ENCODE measurements around the gene JCHAIN. TPM values are rescaled to one million over a fixed set of nuclear protein-coding genes. Genes with fewer than 3 reads are reported as not detected.

Gene JCHAIN
- total RNA-seq, result not detected in 2 replicates

GRCh38 chr4:70666369-70666768, at the start of gene JCHAIN:
TSS of gene JCHAIN (minus strand) at chr4:70666508. CDS start at chr4:70666490, 18 bp downstream.

GRCh38 chr4:70687821-70688794, 21.8 kb upstream of the JCHAIN start, which contains the start of gene UTP3:
TSS of gene UTP3 (plus strand) at chr4:70688532. CDS start at chr4:70688678, 146 bp downstream.

GRCh38 chr4:70628444-70628843, 37.9 kb downstream of the JCHAIN start, which contains the start of gene ENAM:
TSS of gene ENAM (plus strand) at chr4:70628744. CDS start at chr4:70629501, 757 bp downstream.

Other genes with a start within 250 kb of the JCHAIN start
- not detected in 2 replicates for gene MUC7, start 194.3 kb downstream of the JCHAIN start, total RNA-seq
- 0.15 and 0.23 TPM in 2 replicates for gene AMTN, start 147.9 kb downstream of the JCHAIN start, total RNA-seq
- gene AMBN, start 74.3 kb downstream of the JCHAIN start, total RNA-seq, result not detected in 2 replicates
- not detected in 2 replicates for gene ENAM, start 37.8 kb downstream of the JCHAIN start, total RNA-seq
- gene UTP3, start 22.0 kb upstream of the JCHAIN start, total RNA-seq, result 12.6 and 26.6 TPM in 2 replicates
- gene RUFY3, start 55.5 kb upstream of the JCHAIN start, total RNA-seq, result 15.6 and 20.9 TPM in 2 replicates
- gene GRSF1, start 173.4 kb upstream of the JCHAIN start, total RNA-seq, result 83.4 and 96.0 TPM in 2 replicates
- gene MOB1B, start 235.9 kb upstream of the JCHAIN start, total RNA-seq, result 8.6 and 12.8 TPM in 2 replicates

Measured in hair follicular keratinocyte (primary cell).